IMR-90 (cell line): ENCODE data around the gene ANKRD6. TPM values are rescaled to one million over a fixed set of nuclear protein-coding genes. Genes with fewer than 3 reads are reported as not detected.

Experiments
- ATAC-seq: fragments of 200-7000 bp; cut with Tn5 transposase; 2 replicates; pipeline ENCODE4 v1.9.1; 2020; ENCODE audit warnings: low read depth, mild to moderate bottlenecking, moderate library complexity
- BruUV-seq: library from RNA; stranded (reverse); fragments of 400-500 nt; replicated peaks from 2 replicates; lab custom pipeline; 2021; lab: Mats Ljungman, UMichigan
- CTCF ChIA-PET: fragments of 300-600 bp; formaldehyde crosslinking; extraction: SDS; loops from one replicate; lab custom pipeline; 2021; ENCODE audit warnings: antibody characterized with exemption; lab: Yijun Ruan, JAX
- POLR2A ChIA-PET: fragments of 300-600 bp; sonication (Branson Sonifier 250); formaldehyde crosslinking; loops from one replicate; lab custom pipeline; 2022; ENCODE audit warnings: antibody characterized with exemption; ENCODE audit not compliant: unreplicated experiment; lab: Charles Lee
- DNase-seq: peaks from one replicate; pipeline ENCODE4 v3.0.0; 2013
- H2AFZ ChIP-seq: replicated peaks from 2 replicates; pipeline ENCODE3; 2013; ENCODE audit warnings: low read length, mild to moderate bottlenecking; ENCODE audit not compliant: poor library complexity
- H2AK5ac ChIP-seq: 2 replicates; pipeline ENCODE4 v1.6.1; 2013; ENCODE audit warnings: low read depth, low read length, inconsistent platforms
- H2AK9ac ChIP-seq: replicated peaks from 2 replicates; pipeline ENCODE3; 2013; ENCODE audit warnings: mild to moderate bottlenecking, low read depth, low read length, moderate library complexity; ENCODE audit not compliant: poor library complexity
- H2BK120ac ChIP-seq: 2 replicates; pipeline ENCODE4 v1.6.1; 2013; ENCODE audit warnings: low read depth, low read length, inconsistent platforms
- H2BK15ac ChIP-seq: 3 replicates; pipeline ENCODE4 v1.6.1; 2013; ENCODE audit warnings: low read depth, low read length, inconsistent platforms
- H2BK20ac ChIP-seq: 2 replicates; pipeline ENCODE4 v1.6.1; 2013; ENCODE audit warnings: low read depth, mild to moderate bottlenecking, inconsistent platforms, low read length, moderate library complexity
- H2BK5ac ChIP-seq: 2 replicates; pipeline ENCODE4 v1.6.1; 2013; ENCODE audit warnings: mild to moderate bottlenecking, low read depth, low read length, inconsistent platforms; ENCODE audit not compliant: poor library complexity, severe bottlenecking
- H3K14ac ChIP-seq: replicated peaks from 2 replicates; pipeline ENCODE4 v1.6.1; 2013; ENCODE audit warnings: low read depth, low read length, inconsistent platforms
- H3K18ac ChIP-seq: 2 replicates; pipeline ENCODE4 v1.6.1; 2013; ENCODE audit warnings: low read depth, low read length, control low read depth
- H3K23ac ChIP-seq: 2 replicates; pipeline ENCODE4 v1.6.1; 2013; ENCODE audit warnings: low read depth, low read length, inconsistent platforms
- H3K27ac ChIP-seq: 2 replicates; pipeline ENCODE4 v1.5.1; 2013; ENCODE audit warnings: mild to moderate bottlenecking, control low read depth, low read length; ENCODE audit not compliant: insufficient read depth
- H3K27me3 ChIP-seq: 2 replicates; pipeline ENCODE4 v1.6.1; 2013; ENCODE audit warnings: low read length; ENCODE audit not compliant: control insufficient read depth, insufficient read depth
- H3K36me3 ChIP-seq: 2 replicates; pipeline ENCODE4 v1.6.1; 2013; ENCODE audit warnings: low read length, mixed read lengths; ENCODE audit not compliant: control insufficient read depth, insufficient read depth
- H3K4ac ChIP-seq: 2 replicates; pipeline ENCODE4 v1.6.1; 2013; ENCODE audit warnings: low read depth, low read length, inconsistent platforms
- H3K4me1 ChIP-seq: 2 replicates; pipeline ENCODE4 v1.6.1; 2013; ENCODE audit warnings: low read length, mixed read lengths; ENCODE audit not compliant: control insufficient read depth, insufficient read depth
- H3K4me2 ChIP-seq: 2 replicates; pipeline ENCODE4 v1.6.1; 2013; ENCODE audit warnings: low read depth, mild to moderate bottlenecking, control low read depth, low read length, moderate library complexity
- H3K4me3 ChIP-seq: 2 replicates; pipeline ENCODE4 v1.5.1; 2013; ENCODE audit warnings: low read depth, mild to moderate bottlenecking, control low read depth, low read length, moderate library complexity; ENCODE audit not compliant: insufficient read depth
- H3K56ac ChIP-seq: 2 replicates; pipeline ENCODE4 v1.6.1; 2013; ENCODE audit warnings: low read length, inconsistent platforms; ENCODE audit not compliant: insufficient read depth; ENCODE audit errors: extremely low read depth
- H3K79me1 ChIP-seq, 2 experiments: 2 replicates each; pipeline ENCODE4 v1.6.1; 2013; ENCODE audit warnings: low read length in 2 of 2, inconsistent platforms in 1 of 2, low read depth in 1 of 2
- H3K9ac ChIP-seq: 2 replicates; pipeline ENCODE4 v1.6.1; 2013; ENCODE audit warnings: low read depth, low read length, control low read depth
- H3K9me1 ChIP-seq: 2 replicates; pipeline ENCODE4 v1.6.1; 2013; ENCODE audit warnings: low read length, inconsistent platforms; ENCODE audit not compliant: insufficient read depth
- H3K9me3 ChIP-seq: 2 replicates; pipeline ENCODE4 v1.6.1; 2013; ENCODE audit warnings: low read length; ENCODE audit not compliant: control insufficient read depth, insufficient read depth
- H4K20me1 ChIP-seq: 2 replicates; pipeline ENCODE4 v1.6.1; 2013; ENCODE audit warnings: low read length, inconsistent platforms; ENCODE audit not compliant: insufficient read depth
- H4K5ac ChIP-seq: 2 replicates; pipeline ENCODE4 v1.6.1; 2013; ENCODE audit warnings: mild to moderate bottlenecking, low read depth, low read length, control low read depth
- H4K8ac ChIP-seq, 2 experiments: 2 replicates each; pipeline ENCODE4 v1.6.1; 2013; ENCODE audit warnings: low read depth in 2 of 2, low read length in 2 of 2, control low read depth in 1 of 2, inconsistent platforms in 1 of 2
- H4K91ac ChIP-seq: 2 replicates; pipeline ENCODE4 v1.6.1; 2013; ENCODE audit warnings: low read depth, low read length, inconsistent platforms; ENCODE audit not compliant: insufficient read depth
- CHD1 ChIP-seq: IDR thresholded peaks from 2 replicates; pipeline ENCODE4 v1.6.1; 2012; ENCODE audit warnings: low read depth, low read length, improper control_type of control experiment
- ELK1 ChIP-seq: fragments of 150-350 bp; IDR thresholded peaks from 2 replicates; pipeline ENCODE4 v1.6.1; 2016; ENCODE audit warnings: low read depth, mild to moderate bottlenecking, low read length, moderate library complexity, borderline replicate concordance
- MAFK ChIP-seq: IDR thresholded peaks from 2 replicates; pipeline ENCODE4 v1.6.1; 2012; ENCODE audit warnings: low read depth, low read length, improper control_type of control experiment
- MXI1 ChIP-seq: IDR thresholded peaks from 2 replicates; pipeline ENCODE4 v1.6.1; 2012; ENCODE audit warnings: low read depth, mild to moderate bottlenecking, low read length, moderate library complexity, borderline replicate concordance
- RAD21 ChIP-seq: IDR thresholded peaks from 2 replicates; pipeline ENCODE4 v1.6.1; 2012; ENCODE audit warnings: low read length, improper control_type of control experiment
- RCOR1 ChIP-seq: IDR thresholded peaks from 2 replicates; pipeline ENCODE4 v1.6.1; 2012; ENCODE audit warnings: mild to moderate bottlenecking, low read length, improper control_type of control experiment; ENCODE audit not compliant: insufficient replicate concordance
- SMC3 ChIP-seq: fragments of 150-350 bp; IDR thresholded peaks from 2 replicates; pipeline ENCODE4 v1.6.1; 2016; ENCODE audit warnings: low read depth, mild to moderate bottlenecking, antibody characterized with exemption, low read length, moderate library complexity
- WGBS, 2 experiments: methylation state at CpG; one replicate each; pipeline versions ENCODE4 v1.1.5 to v1.1.7; 2013; ENCODE audit warnings: missing lambda C conversion rate in 2 of 2; ENCODE audit not compliant: insufficient read length in 1 of 2; ENCODE audit errors: extremely low coverage in 2 of 2; 5-methylcytosine and 5-hydroxymethylcytosine counted together
- dilution Hi-C: fragments of 300-500 bp; cut with HindIII; formaldehyde crosslinking; loops from one replicate; pipeline ENCODE4 v1.14.3; 2018; ENCODE audit warnings: low sequenced_read_pairs; ENCODE audit not compliant: unreplicated experiment
- in situ Hi-C: fragments of 300-500 bp; cut with MboI; formaldehyde crosslinking; loops from 3 replicates; pipeline ENCODE4 v1.14.3; 2019; ENCODE audit warnings: low sequenced_read_pairs, inconsistent platforms, mixed read lengths
- intact Hi-C: fragments of 100-400 bp; cut with micrococcal nuclease; formaldehyde crosslinking; loops from 2 replicates; pipeline ENCODE4 v1.10.0; 2022
- polyA plus RNA-seq, 3 experiments: library from polyadenylated mRNA; depleted of rRNA; stranded (reverse); fragments of >200 nt; gene quantifications; 2 replicates each; pipeline ENCODE4 v1.2.3, GENCODE V29; 2012; ENCODE audit warnings: low replicate concordance in 1 of 3
- total RNA-seq: library from RNA; depleted of rRNA; stranded (reverse); fragments of >200 nt; gene quantifications from 2 replicates; pipeline ENCODE4 v1.2.3, GENCODE V29; 2012
- TF ChIP-seq, protein P1 (sequence below): fragments of 150-350 bp; IDR thresholded peaks from 2 replicates; pipeline ENCODE4 v1.6.1; 2017; ENCODE audit warnings: mild to moderate bottlenecking, antibody characterized with exemption, low read length, low read depth

Gene ANKRD6
- total and polyA plus RNA-seq, 2 of the 4 experiments (the other 2 are of a cell fraction): 0.12 to 0.18 TPM

DNA sequence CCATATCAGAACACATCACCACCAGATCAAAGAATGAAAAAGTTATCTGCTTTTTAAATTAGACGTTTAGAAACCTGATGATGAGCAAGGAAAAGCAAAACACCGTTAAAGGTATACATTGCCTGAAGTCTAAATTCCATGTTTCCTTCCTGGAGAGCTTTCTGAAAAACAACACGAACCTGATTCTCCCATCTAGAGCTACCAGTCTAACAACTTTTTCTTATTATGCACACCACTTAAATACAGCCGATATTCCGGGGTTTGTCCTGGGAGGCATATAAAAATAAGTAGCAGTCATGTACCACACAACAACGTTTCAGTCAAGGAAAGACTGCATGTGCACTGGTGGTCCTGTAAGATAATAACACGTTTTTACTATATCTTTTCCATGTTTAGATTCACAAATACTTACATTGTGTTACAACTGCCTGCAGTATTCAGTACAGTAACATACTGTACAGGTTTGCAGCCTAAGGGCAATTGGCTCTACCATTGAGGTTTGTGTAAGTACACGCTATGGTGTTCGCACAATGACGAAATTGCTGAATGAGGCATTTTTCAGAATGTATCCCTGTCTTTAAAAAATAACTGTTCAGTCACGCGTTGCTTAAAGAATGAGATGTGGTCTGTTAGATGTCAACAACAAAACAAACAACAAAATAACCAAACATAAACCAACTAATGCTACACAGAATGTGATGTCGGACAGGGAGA is 224.7 kb downstream of the ANKRD6 start:
- in situ Hi-C loops (no loop called here), dilution Hi-C loops (no loop called here), intact Hi-C loops (no loop called here)
- Histone ChIP-seq H3K4me3 (no peak overlapping the region), H3K9ac (no peak overlapping the region), H2BK20ac (no peak overlapping the region), H3K4ac (no peak overlapping the region), H3K4me2 (no peak overlapping the region), H2BK5ac (no peak overlapping the region), H3K4me1 (peaks cover 3% of the 10 kb centered on the region), H2BK120ac (no peak overlapping the region), H4K5ac (no peak overlapping the region), H3K27ac (no peak overlapping the region), H3K56ac (no peak overlapping the region), H3K18ac (no peak overlapping the region), H3K36me3 (peaks cover 31% of the 10 kb centered on the region), H2AK5ac (no peak overlapping the region), H3K79me1 (no peaks in the 10 kb centered on the region), H2AFZ (no peak overlapping the region), H4K91ac (no peak overlapping the region), H3K9me3 (no peaks in the 10 kb centered on the region), H3K9me1 (peaks cover 10% of the 10 kb centered on the region), H3K14ac (no peak overlapping the region), H3K27me3 (no peaks in the 10 kb centered on the region), H4K8ac (no peak overlapping the region), H2BK15ac (no peak overlapping the region), H3K23ac (no peak overlapping the region), H4K20me1 (no peaks in the 10 kb centered on the region), H2AK9ac (no peak overlapping the region)
- 100% methylated on average over 1 of the region's 13 CpGs; no CpG with 5 or more reads in 1 of the 2 experiments for WGBS, 2 experiments
- ChIA-PET POLR2A (no interaction called here), CTCF (no interaction called here)
- DNase-seq: no peak
- no peak for TF ChIP-seq CHD1
- TF ChIP-seq, protein P1, sequence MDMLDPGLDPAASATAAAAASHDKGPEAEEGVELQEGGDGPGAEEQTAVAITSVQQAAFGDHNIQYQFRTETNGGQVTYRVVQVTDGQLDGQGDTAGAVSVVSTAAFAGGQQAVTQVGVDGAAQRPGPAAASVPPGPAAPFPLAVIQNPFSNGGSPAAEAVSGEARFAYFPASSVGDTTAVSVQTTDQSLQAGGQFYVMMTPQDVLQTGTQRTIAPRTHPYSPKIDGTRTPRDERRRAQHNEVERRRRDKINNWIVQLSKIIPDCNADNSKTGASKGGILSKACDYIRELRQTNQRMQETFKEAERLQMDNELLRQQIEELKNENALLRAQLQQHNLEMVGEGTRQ: no peak
- TF ChIP-seq RAD21: no peak
- no peak for TF ChIP-seq RCOR1
- TF ChIP-seq MXI1: no peak
- TF ChIP-seq MAFK: peak; percentile 64
- TF ChIP-seq SMC3: no peak
- TF ChIP-seq ELK1: no peak
- BruUV-seq: no TSS peak
- no peak for ATAC-seq
